Measurements from ENCODE around the gene MEF2D. TPM values are rescaled to one million over a fixed set of nuclear protein-coding genes. Genes with fewer than 3 reads are reported as not detected.

MEF2D gene
- total RNA-seq, 2 experiments from 2014 or later = 25.7 to 27.8 TPM

GRCh38 chr1:156509424-156510034 lies 9.0 kb upstream of the MEF2D start:
- Mint-ChIP-seq H3K36me3 (peaks cover 5% of the 10 kb centered on the region), H3K9me3 (peaks cover 3% of the 10 kb centered on the region), H3K27me3 (no peaks in the 10 kb centered on the region), H3K27ac (no peak overlapping the region), H3K4me1 (peaks cover 38% of the 10 kb centered on the region), H3K4me3 (no peak overlapping the region)
- no peak for DNase-seq

GRCh38 chr1:156508955-156509234 lies 8.3 kb upstream of the MEF2D start:
- Mint-ChIP-seq H3K4me1 (peaks cover 45% of the 10 kb centered on the region), H3K27ac (no peak overlapping the region), H3K36me3 (peaks cover 5% of the 10 kb centered on the region), H3K27me3 (no peaks in the 10 kb centered on the region), H3K4me3 (no peak overlapping the region), H3K9me3 (peaks cover 3% of the 10 kb centered on the region)
- DNase-seq = no peak

GRCh38 chr1:156508205-156508954 lies 7.8 kb upstream of the MEF2D start:
- peak overlapping the region; percentile 75 for H3K4me3 Mint-ChIP-seq
- peaks cover 5% of the 10 kb centered on the region for H3K36me3 Mint-ChIP-seq
- peaks cover 49% of the 10 kb centered on the region for H3K4me1 Mint-ChIP-seq
- peaks cover 3% of the 10 kb centered on the region for H3K9me3 Mint-ChIP-seq
- H3K27me3 Mint-ChIP-seq = no peaks in the 10 kb centered on the region
- no peak for DNase-seq
- peak overlapping the region; percentile 60 for H3K27ac Mint-ChIP-seq

- Mint-ChIP-seq H3K9me3 (peaks cover 3% of the 10 kb centered on the region), H3K27me3 (no peaks in the 10 kb centered on the region), H3K36me3 (peaks cover 5% of the 10 kb centered on the region), H3K27ac (peak overlapping the region; percentile 97), H3K4me1 (peaks cover 65% of the 10 kb centered on the region), H3K4me3 (no peak overlapping the region)
- DNase-seq = no peak
Measured at GRCh38 chr1:156506450-156506849, 5.9 kb upstream of the MEF2D start.

GRCh38 chr1:156505679-156506298 lies 5.2 kb upstream of the MEF2D start:
- Mint-ChIP-seq H3K4me3 (peak overlapping the region; percentile 78), H3K27me3 (no peaks in the 10 kb centered on the region), H3K9me3 (peaks cover 3% of the 10 kb centered on the region), H3K27ac (peak overlapping the region; percentile 97), H3K4me1 (peaks cover 66% of the 10 kb centered on the region), H3K36me3 (peaks cover 5% of the 10 kb centered on the region)
- DNase-seq = no peak

- Mint-ChIP-seq H3K36me3 (peaks cover 5% of the 10 kb centered on the region), H3K9me3 (peaks cover 3% of the 10 kb centered on the region), H3K4me3 (peak overlapping the region; percentile 78), H3K27ac (peak overlapping the region; percentile 97), H3K4me1 (peaks cover 66% of the 10 kb centered on the region), H3K27me3 (no peaks in the 10 kb centered on the region)
- DNase-seq = peak; percentile 95
Measured at GRCh38 chr1:156504821-156505678, 4.5 kb upstream of the MEF2D start.

- H3K27ac Mint-ChIP-seq = peak overlapping the region; percentile 97
- H3K4me3 Mint-ChIP-seq = peak overlapping the region; percentile 78
- DNase-seq = no peak
- H3K9me3 Mint-ChIP-seq = peaks cover 3% of the 10 kb centered on the region
- peaks cover 66% of the 10 kb centered on the region for H3K4me1 Mint-ChIP-seq
- peaks cover 5% of the 10 kb centered on the region for H3K36me3 Mint-ChIP-seq
- H3K27me3 Mint-ChIP-seq = no peaks in the 10 kb centered on the region
Measured at GRCh38 chr1:156504438-156504813, 3.9 kb upstream of the MEF2D start.

- Mint-ChIP-seq H3K36me3 (peaks cover 5% of the 10 kb centered on the region), H3K9me3 (peaks cover 3% of the 10 kb centered on the region), H3K27me3 (no peaks in the 10 kb centered on the region), H3K4me1 (peaks cover 68% of the 10 kb centered on the region), H3K4me3 (peak overlapping the region; percentile 78), H3K27ac (peak overlapping the region; percentile 97)
- no peak for DNase-seq
Measured at GRCh38 chr1:156503698-156504437, 3.3 kb upstream of the MEF2D start.

GRCh38 chr1:156502894-156503697 lies 2.5 kb upstream of the MEF2D start:
- no peak for DNase-seq
- H3K4me3 Mint-ChIP-seq = no peak overlapping the region
- peaks cover 3% of the 10 kb centered on the region for H3K9me3 Mint-ChIP-seq
- H3K27me3 Mint-ChIP-seq = no peaks in the 10 kb centered on the region
- H3K4me1 Mint-ChIP-seq = peaks cover 70% of the 10 kb centered on the region
- H3K27ac Mint-ChIP-seq = peak overlapping the region; percentile 95
- H3K36me3 Mint-ChIP-seq = peaks cover 5% of the 10 kb centered on the region

GRCh38 chr1:156502391-156502893 lies 1.9 kb upstream of the MEF2D start:
- Mint-ChIP-seq H3K9me3 (peaks cover 3% of the 10 kb centered on the region), H3K27me3 (no peaks in the 10 kb centered on the region), H3K4me1 (peaks cover 70% of the 10 kb centered on the region), H3K27ac (peak overlapping the region; percentile 95), H3K4me3 (peak overlapping the region; percentile 74), H3K36me3 (peaks cover 5% of the 10 kb centered on the region)
- DNase-seq = no peak

GRCh38 chr1:156500793-156501506 lies 375 bp upstream of the MEF2D start:
- H3K9me3 Mint-ChIP-seq = peaks cover 3% of the 10 kb centered on the region
- peak overlapping the region; percentile 95 for H3K27ac Mint-ChIP-seq
- peak; percentile 93 for DNase-seq
- peaks cover 8% of the 10 kb centered on the region for H3K36me3 Mint-ChIP-seq
- peaks cover 74% of the 10 kb centered on the region for H3K4me1 Mint-ChIP-seq
- no peaks in the 10 kb centered on the region for H3K27me3 Mint-ChIP-seq
- peak overlapping the region; percentile 87 for H3K4me3 Mint-ChIP-seq

- Mint-ChIP-seq H3K4me1 (peaks cover 72% of the 10 kb centered on the region), H3K27ac (peak overlapping the region; percentile 82), H3K36me3 (peaks cover 6% of the 10 kb centered on the region), H3K4me3 (peak overlapping the region; percentile 87), H3K9me3 (no peaks in the 10 kb centered on the region), H3K27me3 (no peaks in the 10 kb centered on the region)
- DNase-seq = no peak
Measured at GRCh38 chr1:156499842-156500542, 583 bp downstream of the MEF2D start.
